ENCODE results near the gene NOXA1.
"Not testable (repeated sequence)": the region's sequence is repeated elsewhere in the genome, so short reads cannot be mapped to it uniquely, and the experiment has no call there.

The NOXA1 gene

GRCh38 chr9:137465000-137465719, 42.0 kb downstream of the NOXA1 start:
- no peak for DNase-seq (ENCODE audit: low read depth in 3 of 3)

- DNase-seq (ENCODE audit: low read depth in 3 of 3): no peak
Measured at GRCh38 chr9:137465720-137466388, 42.7 kb downstream of the NOXA1 start.

- not testable (repeated sequence) for DNase-seq (ENCODE audit: low read depth in 3 of 3)
Measured at GRCh38 chr9:137466389-137467085, 43.3 kb downstream of the NOXA1 start.

GRCh38 chr9:137467161-137467581, 44.0 kb downstream of the NOXA1 start:
- DNase-seq (ENCODE audit: low read depth in 3 of 3): no peak

GRCh38 chr9:137467896-137468295, 44.7 kb downstream of the NOXA1 start:
- no peak for DNase-seq (ENCODE audit: low read depth in 3 of 3)

GRCh38 chr9:137470785-137471184, 47.6 kb downstream of the NOXA1 start:
- no peak for DNase-seq (ENCODE audit: low read depth in 3 of 3)

GRCh38 chr9:137474271-137474670, 51.1 kb downstream of the NOXA1 start:
- DNase-seq (ENCODE audit: low read depth in 3 of 3): no peak

- DNase-seq (ENCODE audit: low read depth in 3 of 3): no peak
Measured at GRCh38 chr9:137475666-137476065, 52.5 kb downstream of the NOXA1 start.

GRCh38 chr9:137476856-137477255, 53.7 kb downstream of the NOXA1 start:
- DNase-seq (ENCODE audit: low read depth in 3 of 3): no peak

GRCh38 chr9:137477778-137478612, 54.8 kb downstream of the NOXA1 start:
- no peak for DNase-seq (ENCODE audit: low read depth in 3 of 3)

GRCh38 chr9:137478613-137478961, 55.4 kb downstream of the NOXA1 start:
- no peak for DNase-seq (ENCODE audit: low read depth in 3 of 3)

- no peak for DNase-seq (ENCODE audit: low read depth in 3 of 3)
Measured at GRCh38 chr9:137478962-137479861, 56.0 kb downstream of the NOXA1 start.

- DNase-seq (ENCODE audit: low read depth in 3 of 3): no peak
Measured at GRCh38 chr9:137479892-137480685, 56.9 kb downstream of the NOXA1 start.

- DNase-seq (ENCODE audit: low read depth in 3 of 3): no peak
Measured at GRCh38 chr9:137480686-137481683, 57.8 kb downstream of the NOXA1 start.

- DNase-seq (ENCODE audit: low read depth in 3 of 3): no peak
Measured at GRCh38 chr9:137482094-137482781, 59.0 kb downstream of the NOXA1 start.

Measured in stimulated activated CD4-positive, alpha-beta T cell treated with anti-CD3 and anti-CD28 coated beads, TNF-alpha, amount 100 ng/mL, for 48 hours (primary cell).